Spleen (tissue), 11 donors: ENCODE results near the gene GBX1. TPM values are rescaled to one million over a fixed set of nuclear protein-coding genes. Genes with fewer than 3 reads are reported as not detected.

Source experiments
- DNase-seq: peaks from one replicate; pipeline ENCODE4 v3.0.0-alpha.2; 2020
- H3K27ac ChIP-seq, 8 donors: fragments of 200-600 bp; sonication (generic) in 7 of 8; 1 replicate in 4 of 8; 2 replicates in 4 of 8; pipeline versions ENCODE4 v1.5.0 to v1.8.0; 2016 to 2021; ENCODE audit warnings: inconsistent platforms in 4 of 8, mild to moderate bottlenecking in 4 of 8, moderate library complexity in 1 of 8
- H3K27me3 ChIP-seq, 7 donors: fragments of 200-600 bp; sonication (generic) in 6 of 7; replicated peaks in 1 of 7; 1 replicate in 4 of 7; 2 replicates in 3 of 7; pipeline versions ENCODE4 v1.5.0 to v1.8.0; 2016 to 2021; ENCODE audit warnings: inconsistent platforms in 3 of 7, mild to moderate bottlenecking in 1 of 7
- H3K36me3 ChIP-seq, 6 donors: fragments of 200-600 bp; sonication (generic) in 5 of 6; 1 replicate in 4 of 6; 2 replicates in 2 of 6; pipeline versions ENCODE4 v1.5.0 to v1.8.0; 2016 to 2021; ENCODE audit warnings: inconsistent platforms in 2 of 6
- H3K4me1 ChIP-seq, 6 donors: fragments of 200-600 bp; sonication (generic) in 5 of 6; 1 replicate in 3 of 6; 2 replicates in 3 of 6; pipeline versions ENCODE4 v1.5.0 to v1.8.0; 2016 to 2021; ENCODE audit warnings: inconsistent platforms in 3 of 6
- H3K4me3 ChIP-seq, 8 donors: fragments of 200-600 bp; sonication (generic) in 7 of 8; 1 replicate in 4 of 8; 2 replicates in 4 of 8; pipeline versions ENCODE4 v1.5.0 to v1.8.0; 2016 to 2021; ENCODE audit warnings: inconsistent platforms in 4 of 8, mild to moderate bottlenecking in 4 of 8, moderate library complexity in 2 of 8
- H3K9me3 ChIP-seq, 8 donors: fragments of 200-600 bp; sonication (generic) in 7 of 8; 1 replicate in 4 of 8; 2 replicates in 4 of 8; pipeline versions ENCODE4 v1.5.0 to v1.8.0; 2016 to 2021; ENCODE audit warnings: inconsistent platforms in 4 of 8
- POLR2A ChIP-seq, 3 donors: fragments of 450-650 bp; IDR thresholded peaks; one replicate each; pipeline ENCODE4 v1.5.1; 2017; ENCODE audit warnings: antibody characterized with exemption in 3 of 3, mild to moderate bottlenecking in 1 of 3
- POLR2AphosphoS5 ChIP-seq, 3 donors: sonication (generic); formaldehyde crosslinking; IDR thresholded peaks; one replicate each; pipeline ENCODE4 v1.5.1; 2017; ENCODE audit warnings: antibody characterized with exemption in 3 of 3
- WGBS, 5 donors: extraction: QIAGEN DNeasy Blood & Tissue Kit in 3 of 5; methylation state at CpG; one replicate each; pipeline versions ENCODE4 v1.1.5 to v1.1.7; 2013 to 2018; 5-methylcytosine and 5-hydroxymethylcytosine counted together
- intact Hi-C: fragments of 100-400 bp; cut with DNase I; formaldehyde crosslinking; loops from one replicate; pipeline ENCODE4 v1.15.0; 2023; ENCODE audit warnings: low total_unique reads
- polyA plus RNA-seq, 3 donors: library from polyadenylated mRNA; stranded (reverse); fragments of 200-250 nt; gene quantifications; one replicate each; pipeline ENCODE4 v1.2.1, GENCODE V29; 2013
- total RNA-seq, 7 donors: library from RNA; depleted of rRNA in 3 of 7; stranded (reverse); fragments of >200 nt in 3 of 7; fragmentation: NEBNext Ultra II Directional in 4 of 7; extraction: Animal tissue kit (Norgen Biotek cat#: 25700) in 4 of 7; gene quantifications; one replicate each; pipeline versions ENCODE4 v1.1.0 to v1.2.1, GENCODE V29; 2016 to 2021
- TF ChIP-seq, protein P1 (sequence below), 11 experiments: fragments of 200-600 bp in 7 of 11; fragments of 450-650 bp in 4 of 11; sonication (generic) in 4 of 11; IDR thresholded peaks in 8 of 11; conservative IDR thresholded peaks in 3 of 11; 1 replicate in 7 of 11; 2 replicates in 4 of 11; pipeline versions ENCODE4 v1.4.0 to v1.8.0; 2016 to 2021; ENCODE audit warnings: antibody characterized with exemption in 11 of 11, inconsistent platforms in 4 of 11, mild to moderate bottlenecking in 1 of 11
- donor health status: healthy with polysubstance abuse.
- donor health status: DM: no; HTN: no; CAD: no; lungs with moderate emphysema.
- donor health status: DM: no; HTN: no; CAD: no.
- donor health status: Bipolar disorder and iron deficiency.
- donor health status: healthy.
- donor health status: DM: no; HTN: no; CAD: no.
- donor health status: DM: yes; HTN: yes; CAD: no.

The GBX1 gene
- total and polyA plus RNA-seq, 10 donors: not detected

- TF ChIP-seq POLR2AphosphoS5 (IDR thresholded peaks at IDR 0.05) (no peak), POLR2A (IDR thresholded peaks at IDR 0.05) (no peak)
- TF ChIP-seq, protein P1, sequence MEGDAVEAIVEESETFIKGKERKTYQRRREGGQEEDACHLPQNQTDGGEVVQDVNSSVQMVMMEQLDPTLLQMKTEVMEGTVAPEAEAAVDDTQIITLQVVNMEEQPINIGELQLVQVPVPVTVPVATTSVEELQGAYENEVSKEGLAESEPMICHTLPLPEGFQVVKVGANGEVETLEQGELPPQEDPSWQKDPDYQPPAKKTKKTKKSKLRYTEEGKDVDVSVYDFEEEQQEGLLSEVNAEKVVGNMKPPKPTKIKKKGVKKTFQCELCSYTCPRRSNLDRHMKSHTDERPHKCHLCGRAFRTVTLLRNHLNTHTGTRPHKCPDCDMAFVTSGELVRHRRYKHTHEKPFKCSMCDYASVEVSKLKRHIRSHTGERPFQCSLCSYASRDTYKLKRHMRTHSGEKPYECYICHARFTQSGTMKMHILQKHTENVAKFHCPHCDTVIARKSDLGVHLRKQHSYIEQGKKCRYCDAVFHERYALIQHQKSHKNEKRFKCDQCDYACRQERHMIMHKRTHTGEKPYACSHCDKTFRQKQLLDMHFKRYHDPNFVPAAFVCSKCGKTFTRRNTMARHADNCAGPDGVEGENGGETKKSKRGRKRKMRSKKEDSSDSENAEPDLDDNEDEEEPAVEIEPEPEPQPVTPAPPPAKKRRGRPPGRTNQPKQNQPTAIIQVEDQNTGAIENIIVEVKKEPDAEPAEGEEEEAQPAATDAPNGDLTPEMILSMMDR (IDR thresholded peaks at IDR 0.05 in 8 of 11, conservative IDR thresholded peaks at IDR 0.05 in 3 of 11): no peak
- Histone ChIP-seq H3K36me3 (peaks cover 10 to 47% (median 42%) of the 10 kb centered on the region in 6 donors), H3K27ac (no peak overlapping the region), H3K27me3 (peaks cover 0 to 18% (median 0%) of the 10 kb centered on the region in 7 donors), H3K4me3 (no peak overlapping the region), H3K4me1 (peaks cover 0 to 16% (median 0%) of the 10 kb centered on the region in 6 donors), H3K9me3 (no peaks in the 10 kb centered on the region)
- DNase-seq: no peak
- 83 to 94% (median 85%) methylated on average over 3 of the region's 3 CpGs for WGBS, 5 donors
- intact Hi-C loops: no loop called here
Measured at GRCh38 chr7:151211155-151211772, 43.8 kb upstream of the GBX1 start.

- 88 to 91% (median 91%) methylated on average over 17 of the region's 17 CpGs for WGBS, 5 donors
- intact Hi-C loops: no loop called here
- Histone ChIP-seq H3K36me3 (peaks cover 6 to 37% (median 33%) of the 10 kb centered on the region in 6 donors), H3K27ac (no peak within 1 kb of the TSS), H3K4me3 (no peak within 1 kb of the TSS), H3K27me3 (peaks cover 0 to 28% (median 1%) of the 10 kb centered on the region in 7 donors), H3K4me1 (peaks cover 0 to 16% (median 0%) of the 10 kb centered on the region in 6 donors), H3K9me3 (no peaks in the 10 kb centered on the region)
- DNase-seq: peak; percentile 37
- TF ChIP-seq POLR2AphosphoS5 (IDR thresholded peaks at IDR 0.05): no peak
- TF ChIP-seq, protein P1 (IDR thresholded peaks at IDR 0.05 in 8 of 11, conservative IDR thresholded peaks at IDR 0.05 in 3 of 11): no peak
Measured at GRCh38 chr7:151210087-151210854, 42.8 kb upstream of the GBX1 start, which contains the start of gene H2BK1. TSS of gene H2BK1 (minus strand) at chr7:151210488. CDS start at chr7:151210318, 170 bp downstream.

GRCh38 chr7:151209588-151209987 lies 42.1 kb upstream of the GBX1 start:
- WGBS, 5 donors: 81 to 89% (median 87%) methylated on average over 6 of the region's 6 CpGs
- Histone ChIP-seq H3K9me3 (no peaks in the 10 kb centered on the region), H3K27me3 (peaks cover 0 to 34% (median 7%) of the 10 kb centered on the region in 7 donors), H3K4me1 (peaks cover 0 to 16% (median 0%) of the 10 kb centered on the region in 6 donors), H3K27ac (no peak overlapping the region), H3K4me3 (no peak overlapping the region), H3K36me3 (peaks cover 0 to 30% (median 26%) of the 10 kb centered on the region in 6 donors)
- intact Hi-C loops: no loop called here
- DNase-seq: peak; percentile 33
- no peak for TF ChIP-seq POLR2A (IDR thresholded peaks at IDR 0.05)
- no peak for TF ChIP-seq POLR2AphosphoS5 (IDR thresholded peaks at IDR 0.05)
- TF ChIP-seq, protein P1 (IDR thresholded peaks at IDR 0.05 in 8 of 11, conservative IDR thresholded peaks at IDR 0.05 in 3 of 11): no peak
